SW 1271 (cell line): ENCODE results near the gene CDC14A.
"Not testable (repeated sequence)": the region's sequence is repeated elsewhere in the genome, so short reads cannot be mapped to it uniquely, and the experiment has no call there.

Experiments used
- DNase-seq, 2 experiments: peaks; one replicate each; lab custom pipeline; 2025; lab: John Stamatoyannopoulos, UW

Gene CDC14A

DNA sequence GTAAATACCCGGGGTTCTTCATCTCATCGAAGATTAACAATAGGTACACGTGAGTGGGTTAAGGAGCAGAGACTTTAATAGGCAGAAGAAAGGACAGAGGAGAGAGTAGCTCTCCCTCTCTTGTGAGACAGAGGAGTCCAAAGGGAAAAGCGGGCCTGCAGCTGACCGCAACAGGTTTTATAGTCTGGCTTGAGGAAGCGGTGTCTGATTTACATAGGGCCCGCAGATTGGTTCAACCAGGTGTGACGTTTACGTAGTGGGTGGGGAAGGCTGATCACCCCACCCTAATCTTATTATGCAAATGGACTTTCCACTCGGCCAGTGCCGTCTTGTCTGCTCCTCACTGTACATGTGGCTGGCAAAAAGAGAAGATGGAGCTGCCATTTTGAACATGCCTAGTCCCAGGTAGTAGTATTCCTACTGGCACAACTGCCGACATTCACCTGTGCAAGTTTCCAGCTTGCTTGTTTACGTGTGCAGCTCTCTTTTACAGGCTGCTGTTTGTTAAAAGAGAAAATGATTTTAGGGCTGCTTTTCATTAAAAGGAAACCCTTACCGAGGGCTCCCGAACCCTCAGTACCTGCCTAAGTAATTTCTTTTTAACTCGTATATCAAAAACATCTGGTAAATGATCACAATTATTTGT, 10.6 kb downstream of the CDC14A start:
- DNase-seq = no peak

GRCh38 chr1:100363831-100364230, 11.5 kb downstream of the CDC14A start:
- no peak for DNase-seq

GRCh38 chr1:100364697-100365096, 12.4 kb downstream of the CDC14A start:
- DNase-seq = no peak

DNA sequence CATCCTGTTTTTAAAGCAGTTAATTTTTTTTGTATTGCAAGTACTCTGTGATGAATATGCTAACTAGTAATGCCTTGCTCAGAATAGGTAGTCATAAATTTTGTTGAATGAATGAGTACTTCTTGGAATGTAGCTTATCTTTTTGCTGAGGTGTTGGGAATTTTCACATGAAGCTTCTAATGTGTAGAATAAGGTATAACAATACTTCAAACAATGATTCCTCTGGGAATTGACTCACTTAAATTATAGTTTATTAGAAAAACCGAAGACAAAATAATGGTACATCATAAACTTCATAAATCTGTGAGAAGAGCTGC, 13.9 kb downstream of the CDC14A start:
- DNase-seq = no peak

DNA sequence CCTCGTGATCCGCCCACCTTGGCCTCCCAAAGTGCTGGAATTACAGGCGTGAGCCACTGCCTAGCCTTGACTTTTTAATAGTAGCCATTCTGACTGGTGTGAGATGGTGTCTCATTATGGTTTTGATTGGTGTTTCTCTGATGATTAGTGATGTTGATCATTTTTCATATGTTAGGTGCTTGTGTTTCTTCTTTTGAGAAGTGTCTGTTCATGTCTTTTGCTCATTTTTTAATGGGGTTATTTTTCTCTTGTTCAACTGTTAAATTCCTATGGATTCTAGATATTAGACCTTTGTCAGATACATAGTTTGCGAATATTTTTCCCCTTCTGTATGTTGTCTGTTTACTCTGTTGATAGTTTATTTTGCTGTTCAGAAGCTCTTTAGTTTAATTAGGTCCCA, 17.0 kb downstream of the CDC14A start:
- not testable (repeated sequence) for DNase-seq

- DNase-seq = not testable (repeated sequence)
Observed at GRCh38 chr1:100373953-100374352, 21.6 kb downstream of the CDC14A start.

DNA sequence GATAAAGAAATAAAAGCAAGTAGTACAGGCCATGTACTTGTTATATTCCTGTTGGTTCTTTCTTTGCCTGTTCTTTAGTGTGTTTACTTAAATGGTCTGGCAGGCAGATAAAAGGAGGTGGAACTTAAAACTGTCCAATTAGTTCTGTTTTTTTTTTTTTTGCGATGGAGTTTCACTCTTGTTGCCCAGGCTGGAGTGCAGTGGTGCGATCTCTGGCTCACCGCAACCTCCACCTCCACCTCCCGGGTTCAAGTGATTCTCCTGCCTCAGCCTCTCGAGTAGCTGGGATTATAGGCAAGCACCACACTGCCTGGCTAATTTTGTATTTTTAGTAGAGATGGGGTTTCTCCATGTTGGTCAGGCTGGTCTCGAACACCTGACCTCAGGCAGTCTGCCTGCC, 24.6 kb downstream of the CDC14A start:
- DNase-seq = not testable (repeated sequence)

GRCh38 chr1:100377590-100378361, 25.5 kb downstream of the CDC14A start:
- DNase-seq = no peak

DNA sequence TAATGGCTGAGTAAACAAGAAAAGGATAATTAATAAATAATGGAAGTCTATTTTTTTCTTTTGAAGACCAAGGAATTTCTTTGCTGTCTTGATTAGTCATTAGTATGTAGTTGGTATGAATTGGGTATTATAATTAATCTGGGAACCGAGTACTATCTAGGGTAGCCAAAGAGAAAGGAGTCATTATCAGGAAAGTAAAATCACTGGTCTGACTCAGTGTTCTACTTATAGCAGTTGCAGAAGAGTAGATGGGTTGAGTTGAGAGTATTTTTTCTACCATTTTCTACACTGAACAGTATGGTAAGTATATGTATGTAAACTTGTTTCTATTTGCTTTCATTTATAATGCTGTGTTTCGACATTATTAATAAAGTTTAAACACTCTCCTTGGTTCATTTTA, 26.6 kb downstream of the CDC14A start:
- no peak for DNase-seq

DNA sequence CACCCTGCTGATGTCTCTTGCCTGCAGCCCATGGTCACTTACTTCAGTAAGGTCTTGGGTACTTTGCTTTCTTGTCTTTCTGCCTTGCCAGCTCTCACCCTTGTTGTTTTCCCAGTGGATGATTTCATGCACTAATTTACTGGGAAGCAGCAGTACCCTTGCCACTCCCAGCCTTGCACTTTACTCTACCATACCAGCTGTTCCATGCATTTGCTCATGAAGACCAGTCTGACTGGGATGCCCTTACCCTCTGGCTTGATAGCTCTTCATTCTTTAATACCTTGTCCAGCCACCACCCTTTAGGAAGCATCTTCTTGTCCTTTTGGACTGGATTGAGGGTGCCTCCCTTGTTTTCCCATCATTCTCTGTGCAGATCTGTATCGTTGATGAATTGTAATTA, 28.3 kb downstream of the CDC14A start:
- DNase-seq = no peak

DNA sequence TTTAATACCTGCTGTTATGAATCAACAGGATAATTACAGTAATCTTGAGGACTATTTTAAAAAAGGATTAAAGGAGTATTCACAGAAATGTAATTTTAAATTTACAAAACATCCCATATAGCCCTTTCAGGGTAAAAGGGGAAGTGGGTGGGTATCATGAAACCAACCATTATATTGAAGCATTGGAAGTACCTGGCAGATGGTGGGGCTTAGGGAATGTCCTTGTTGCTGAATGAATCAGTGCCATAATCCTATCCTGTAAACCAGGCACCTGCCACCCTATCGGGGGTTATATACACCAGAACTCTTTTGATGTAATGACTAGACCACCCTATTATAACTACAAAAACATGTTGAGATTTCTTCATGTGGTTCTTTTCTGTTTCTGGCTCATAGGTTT, 30.4 kb downstream of the CDC14A start:
- DNase-seq = no peak

GRCh38 chr1:100383743-100384405, 31.6 kb downstream of the CDC14A start:
- DNase-seq = no peak

DNA sequence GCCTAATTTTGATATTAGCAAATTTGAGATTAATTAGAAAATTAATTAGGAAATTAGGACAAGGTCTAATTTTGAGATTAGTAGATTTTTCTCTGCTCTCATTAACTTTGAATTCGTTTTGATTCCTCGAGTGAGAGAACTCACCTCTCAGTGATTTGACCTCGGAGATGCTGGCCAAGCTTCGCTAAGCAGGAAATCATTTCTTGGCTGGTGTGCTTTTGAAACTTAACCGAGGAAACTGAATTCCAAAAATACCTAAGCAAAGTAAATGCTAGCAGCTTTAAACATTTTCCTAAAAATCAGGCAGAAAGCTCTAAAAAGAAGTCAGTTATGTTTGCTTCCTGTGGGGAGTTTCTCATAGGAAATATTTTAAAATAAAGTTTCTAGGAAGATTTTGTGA, 34.9 kb downstream of the CDC14A start:
- no peak for DNase-seq

GRCh38 chr1:100387657-100388350, 35.5 kb downstream of the CDC14A start:
- DNase-seq = no peak

DNA sequence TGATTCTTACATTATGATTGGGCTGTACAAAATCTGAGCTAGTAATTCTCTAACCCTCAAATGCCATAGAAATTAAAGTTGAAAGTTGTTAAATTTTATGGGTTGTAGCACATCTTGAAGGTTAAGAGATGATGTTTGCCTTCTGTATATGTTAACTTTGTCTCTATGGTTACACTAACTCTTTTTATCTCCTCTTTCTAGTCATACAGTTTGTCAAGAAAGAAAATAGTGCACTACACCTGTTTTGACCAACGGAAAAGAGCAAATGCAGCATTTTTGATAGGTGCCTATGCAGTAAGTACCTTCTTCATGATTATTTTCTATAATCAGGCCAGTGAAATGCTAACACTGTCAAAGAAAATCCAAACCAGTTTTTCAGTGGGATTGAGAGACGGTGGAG, 38.2 kb downstream of the CDC14A start:
- no peak for DNase-seq

GRCh38 chr1:100391675-100392074, 39.4 kb downstream of the CDC14A start:
- no peak for DNase-seq

DNA sequence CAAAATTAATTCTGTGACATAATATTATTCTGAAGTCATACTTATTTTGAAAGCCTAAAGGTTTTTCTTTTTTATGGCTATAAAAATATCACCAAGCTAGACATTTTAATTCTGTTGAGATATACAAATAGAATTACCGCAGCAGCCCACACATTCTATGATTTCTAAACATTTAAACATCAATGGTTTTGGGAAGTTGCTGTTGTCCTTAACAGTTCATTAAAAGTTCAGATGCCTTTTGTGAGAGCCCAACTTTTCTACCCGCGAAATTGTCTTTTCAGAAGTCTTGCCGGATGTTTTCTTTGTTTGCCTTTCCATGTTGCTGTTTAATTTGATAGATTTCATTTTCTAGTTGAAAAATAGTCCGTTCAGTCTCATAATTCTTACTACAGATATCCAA, 40.5 kb downstream of the CDC14A start:
- DNase-seq = no peak

- DNase-seq = no peak
Observed at GRCh38 chr1:100394285-100394684, 42.0 kb downstream of the CDC14A start.

DNA sequence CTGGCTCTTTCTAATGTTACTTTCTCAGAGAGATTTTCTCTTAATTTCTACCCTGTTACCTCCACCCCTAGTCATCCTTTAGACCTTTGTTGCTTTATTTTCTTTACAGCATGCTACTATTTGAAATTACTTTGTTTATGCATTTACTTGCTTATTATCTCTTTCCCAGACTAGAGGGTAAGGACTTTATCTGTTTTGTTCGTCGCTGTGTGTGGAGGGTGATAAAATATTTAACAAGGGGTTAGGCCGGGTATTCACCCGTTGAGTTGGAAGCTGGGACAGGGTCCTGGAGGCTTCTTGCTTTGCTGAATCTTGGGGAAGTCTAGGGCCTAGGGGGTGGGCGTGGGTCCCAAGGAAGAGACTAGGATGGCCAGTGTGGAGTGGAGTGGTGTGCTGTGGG, 43.6 kb downstream of the CDC14A start:
- no peak for DNase-seq

GRCh38 chr1:100396651-100397050, 44.3 kb downstream of the CDC14A start:
- DNase-seq = no peak

DNA sequence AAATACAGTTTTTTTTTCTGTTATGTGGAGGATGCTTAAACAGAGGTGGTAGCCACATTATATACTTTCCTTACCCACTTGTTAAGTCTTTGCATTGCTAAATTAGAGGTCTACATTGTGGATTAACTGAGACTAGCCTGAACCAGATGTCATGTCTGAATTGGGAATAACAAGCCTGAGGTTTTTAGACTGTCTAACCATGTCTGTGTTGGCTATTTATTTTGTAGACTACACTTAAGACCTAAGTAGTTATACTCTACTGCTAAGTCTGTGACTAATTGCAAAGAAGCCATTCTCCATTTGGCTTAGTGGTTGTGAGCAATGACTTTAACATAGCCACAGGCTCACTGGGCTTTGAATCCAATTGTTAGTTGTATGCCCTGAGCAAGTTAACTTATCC, 45.4 kb downstream of the CDC14A start:
- no peak for DNase-seq

GRCh38 chr1:100398648-100399047, 46.3 kb downstream of the CDC14A start:
- DNase-seq = no peak

DNA sequence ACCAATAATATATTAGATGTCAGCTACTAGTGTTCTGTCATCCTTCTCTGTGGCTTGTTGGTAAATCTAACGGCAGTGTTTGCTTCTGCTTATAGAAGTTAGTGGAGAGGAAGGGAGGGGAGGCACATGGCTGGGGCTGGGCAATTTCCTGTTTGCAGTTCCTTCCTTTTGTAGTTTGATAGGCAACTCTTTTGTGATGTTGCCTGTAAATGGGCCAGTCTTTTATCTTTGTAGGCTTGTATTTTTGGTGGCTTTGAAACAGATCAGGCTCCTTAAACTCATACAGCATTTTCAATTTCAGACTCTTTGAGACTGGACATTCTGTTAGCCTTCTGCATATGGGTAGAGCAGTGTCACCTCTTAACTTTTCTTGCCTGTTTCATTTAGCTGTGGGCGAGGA, 48.1 kb downstream of the CDC14A start:
- no peak for DNase-seq
